ENCODE results near the gene FYB2.

GRCh38 chr1:56787330-56787729 lies 31.9 kb downstream of the FYB2 start:
- TF ChIP-seq CTCF (IDR thresholded peaks at IDR 0.05; ENCODE audit: insufficient read depth, low read depth, low read length) (no peak), EZH2 (IDR thresholded peaks at IDR 0.05; ENCODE audit: insufficient read depth, low read length) (no peak)
